H1 (cell line): ENCODE data around the gene UEVLD. TPM values are rescaled to one million over a fixed set of nuclear protein-coding genes. Genes with fewer than 3 reads are reported as not detected.

Source experiments
- CTCF ChIA-PET: fragments of 300-600 bp; sonication (Branson Sonifier 250); formaldehyde crosslinking; loops from one replicate; lab custom pipeline; 2021; ENCODE audit not compliant: partially characterized antibody; lab: Charles Lee
- POLR2A ChIA-PET: fragments of 300-600 bp; sonication (Branson Sonifier 250); formaldehyde crosslinking; loops from one replicate; lab custom pipeline; 2021; ENCODE audit warnings: inconsistent platforms; ENCODE audit not compliant: partially characterized antibody; lab: Charles Lee
- DNase-seq, 2 experiments: peaks; one replicate each; pipeline versions ENCODE4 v3.0.0 to v3.0.0-alpha.2; 2010 to 2022; ENCODE audit warnings: low spot score in 2 of 2, low read depth in 1 of 2, mixed read lengths in 1 of 2
- FAIRE-seq: peaks from 2 replicates; lab custom pipeline; 2011; peaks lifted over from hg19 to GRCh38; lab: Jason Lieb, UNC
- H2AFZ ChIP-seq: 2 replicates; pipeline ENCODE4 v1.8.1; 2012; ENCODE audit warnings: low read length, inconsistent platforms
- H2AK5ac ChIP-seq: 2 replicates; pipeline ENCODE4 v1.6.1; 2013; ENCODE audit warnings: low read depth, low read length
- H2BK120ac ChIP-seq: replicated peaks from 2 replicates; pipeline ENCODE3; 2013; ENCODE audit warnings: low read depth, low read length, inconsistent platforms
- H2BK12ac ChIP-seq: 2 replicates; pipeline ENCODE4 v1.6.1; 2013; ENCODE audit warnings: low read depth, low read length
- H2BK15ac ChIP-seq: 2 replicates; pipeline ENCODE4 v1.6.1; 2013; ENCODE audit warnings: low read length
- H2BK20ac ChIP-seq: 2 replicates; pipeline ENCODE4 v1.6.1; 2013; ENCODE audit warnings: low read length
- H2BK5ac ChIP-seq: 2 replicates; pipeline ENCODE4 v1.6.1; 2013; ENCODE audit warnings: low read depth, low read length
- H3K14ac ChIP-seq: 2 replicates; pipeline ENCODE4 v1.6.1; 2013; ENCODE audit warnings: inconsistent platforms; ENCODE audit not compliant: insufficient read length
- H3K18ac ChIP-seq: 2 replicates; pipeline ENCODE4 v1.6.1; 2013; ENCODE audit warnings: low read length; ENCODE audit errors: extremely low read depth
- H3K23ac ChIP-seq: 2 replicates; pipeline ENCODE4 v1.6.1; 2013; ENCODE audit warnings: inconsistent platforms; ENCODE audit not compliant: insufficient read length
- H3K23me2 ChIP-seq: 2 replicates; pipeline ENCODE4 v1.6.1; 2013; ENCODE audit warnings: low read depth, low read length
- H3K27ac ChIP-seq: 2 replicates; pipeline ENCODE4 v1.6.1; 2011; ENCODE audit warnings: low read depth, low read length, inconsistent platforms
- H3K27me3 ChIP-seq, 4 experiments: replicated peaks in 1 of 4; 1 replicate in 1 of 4; 2 replicates in 3 of 4; pipeline versions ENCODE4 v1.6.1 to v1.8.1; 2011 to 2013; ENCODE audit warnings: low read length in 3 of 4, mild to moderate bottlenecking in 3 of 4, inconsistent platforms in 2 of 4, mixed read lengths in 2 of 4, moderate library complexity in 1 of 4; ENCODE audit not compliant: control insufficient read depth in 3 of 4, insufficient read depth in 3 of 4; ENCODE audit errors: extremely low read depth in 1 of 4
- H3K36me3 ChIP-seq, 4 experiments: 2 replicates each; pipeline versions ENCODE4 v1.6.1 to v1.8.1; 2011 to 2013; ENCODE audit warnings: mild to moderate bottlenecking in 4 of 4, low read length in 3 of 4, moderate library complexity in 2 of 4, control low read depth in 1 of 4, inconsistent platforms in 1 of 4; ENCODE audit not compliant: insufficient read depth in 4 of 4, control insufficient read depth in 2 of 4
- H3K4ac ChIP-seq: replicated peaks from 2 replicates; pipeline ENCODE3; 2013; ENCODE audit warnings: low read length, low read depth, mixed read lengths, inconsistent platforms; ENCODE audit not compliant: insufficient read length
- H3K4me1 ChIP-seq, 4 experiments: replicated peaks in 1 of 4; 1 replicate in 1 of 4; 2 replicates in 3 of 4; pipeline versions ENCODE4 v1.6.1 to v1.8.1; 2011 to 2013; ENCODE audit warnings: low read length in 3 of 4, inconsistent platforms in 2 of 4, mixed read lengths in 1 of 4; ENCODE audit not compliant: insufficient read depth in 4 of 4, control insufficient read depth in 3 of 4
- H3K4me2 ChIP-seq, 2 experiments: 2 replicates each; pipeline versions ENCODE4 v1.6.1 to v1.8.1; 2011 to 2013; ENCODE audit warnings: low read depth in 2 of 2, low read length in 2 of 2, control low read depth in 1 of 2, inconsistent platforms in 1 of 2, mild to moderate bottlenecking in 1 of 2; ENCODE audit not compliant: insufficient read depth in 1 of 2
- H3K4me3 ChIP-seq, 4 experiments: fragments of 200-600, 300-600 bp in 1 of 4; sonication (generic), shearing (Covaris generic), sonication (Bioruptor Twin) in 1 of 4; 2 replicates each; pipeline versions ENCODE4 v1.5.1 to v1.8.1; 2011 to 2016; ENCODE audit warnings: low read length in 4 of 4, low read depth in 3 of 4, control low read depth in 2 of 4, inconsistent platforms in 2 of 4, mild to moderate bottlenecking in 2 of 4, mixed read lengths in 1 of 4, moderate library complexity in 1 of 4; ENCODE audit not compliant: insufficient read depth in 2 of 4; ENCODE audit errors: extremely low read depth in 1 of 4
- H3K56ac ChIP-seq: replicated peaks from 2 replicates; pipeline ENCODE3; 2013; ENCODE audit warnings: low read depth, mild to moderate bottlenecking, mixed read lengths, low read length, inconsistent platforms; ENCODE audit not compliant: insufficient read length
- H3K79me1 ChIP-seq: 2 replicates; pipeline ENCODE4 v1.6.1; 2013; ENCODE audit warnings: low read depth, low read length, control low read depth
- H3K79me2 ChIP-seq, 2 experiments: 2 replicates each; pipeline versions ENCODE4 v1.6.1 to v1.8.1; 2012 to 2013; ENCODE audit warnings: low read length in 2 of 2, mild to moderate bottlenecking in 2 of 2, inconsistent platforms in 1 of 2; ENCODE audit not compliant: insufficient read depth in 2 of 2, control insufficient read depth in 1 of 2
- H3K9ac ChIP-seq, 4 experiments: replicated peaks in 1 of 4; 1 replicate in 1 of 4; 2 replicates in 3 of 4; pipeline versions ENCODE4 v1.6.1 to v1.8.1; 2011 to 2013; ENCODE audit warnings: low read depth in 3 of 4, low read length in 3 of 4, control low read depth in 2 of 4, mild to moderate bottlenecking in 2 of 4, moderate library complexity in 2 of 4, inconsistent platforms in 1 of 4; ENCODE audit errors: extremely low read depth in 1 of 4
- H3K9me3 ChIP-seq, 2 experiments: 2 replicates each; pipeline versions ENCODE4 v1.6.1 to v1.8.1; 2012 to 2013; ENCODE audit warnings: mild to moderate bottlenecking in 2 of 2, moderate library complexity in 2 of 2, control low read depth in 1 of 2, inconsistent platforms in 1 of 2, low read depth in 1 of 2, low read length in 1 of 2, mixed read lengths in 1 of 2; ENCODE audit not compliant: insufficient read depth in 2 of 2
- H4K20me1 ChIP-seq, 2 experiments: replicated peaks in 1 of 2; 2 replicates each; pipeline versions ENCODE3 to v1.8.1; 2011 to 2013; ENCODE audit warnings: inconsistent platforms in 2 of 2, low read length in 2 of 2, mild to moderate bottlenecking in 1 of 2; ENCODE audit not compliant: insufficient read depth in 2 of 2, control insufficient read depth in 1 of 2
- H4K5ac ChIP-seq: 2 replicates; pipeline ENCODE4 v1.6.1; 2013; ENCODE audit warnings: low read length, low read depth, mixed read lengths, inconsistent platforms; ENCODE audit not compliant: insufficient read length
- H4K8ac ChIP-seq: 2 replicates; pipeline ENCODE4 v1.8.0; 2013; ENCODE audit warnings: mild to moderate bottlenecking, moderate library complexity, low read length, inconsistent platforms; ENCODE audit not compliant: insufficient read depth; ENCODE audit errors: extremely low read depth
- H4K91ac ChIP-seq: replicated peaks from 2 replicates; pipeline ENCODE3; 2013; ENCODE audit warnings: low read length, mixed read lengths, inconsistent platforms; ENCODE audit not compliant: insufficient read length
- ASH2L ChIP-seq: fragments of 200-600, 300-600 bp; sonication (generic); IDR thresholded peaks from one replicate; pipeline ENCODE4 v1.7.1; 2017; ENCODE audit warnings: low read length
- CHD1 ChIP-seq: IDR thresholded peaks from 2 replicates; pipeline ENCODE4 v1.6.1; 2012; ENCODE audit warnings: low read depth, low read length, improper control_type of control experiment
- CREB1 ChIP-seq: IDR thresholded peaks from 2 replicates; pipeline ENCODE4 v1.6.1; 2012; ENCODE audit warnings: inconsistent platforms
- CTBP2 ChIP-seq: IDR thresholded peaks from 2 replicates; pipeline ENCODE4 v1.7.0; 2011; ENCODE audit warnings: borderline replicate concordance, mild to moderate bottlenecking, moderate library complexity, mixed read lengths, low read length; ENCODE audit not compliant: insufficient read depth, insufficient read length
- JUN ChIP-seq: IDR thresholded peaks from 2 replicates; pipeline ENCODE4 v1.6.1; 2011; ENCODE audit warnings: low read depth, mild to moderate bottlenecking, improper control_type of control experiment, low read length
- KDM4A ChIP-seq: IDR thresholded peaks from one replicate; pipeline ENCODE4 v1.7.1; 2012; ENCODE audit warnings: low read depth, mild to moderate bottlenecking, moderate library complexity, low read length, inconsistent platforms; ENCODE audit not compliant: severe bottlenecking
- POLR2A ChIP-seq, 2 experiments: IDR thresholded peaks; 1 replicate in 1 of 2; 2 replicates in 1 of 2; pipeline ENCODE4 v1.6.1; 2011; ENCODE audit warnings: low read depth in 2 of 2, low read length in 2 of 2, mild to moderate bottlenecking in 2 of 2; ENCODE audit errors: control extremely low read depth in 1 of 2
- POLR2AphosphoS5 ChIP-seq: IDR thresholded peaks from 2 replicates; pipeline ENCODE4 v1.6.1; 2011; ENCODE audit warnings: low read depth, low read length
- POU5F1 ChIP-seq: IDR thresholded peaks from 2 replicates; pipeline ENCODE4 v1.6.1; 2011; ENCODE audit warnings: low read depth, mild to moderate bottlenecking, low read length, moderate library complexity
- RBBP5 ChIP-seq: IDR thresholded peaks from 2 replicates; pipeline ENCODE4 v1.7.1; 2012; ENCODE audit warnings: low read depth, mild to moderate bottlenecking, inconsistent platforms, low read length, moderate library complexity, borderline replicate concordance
- SP1 ChIP-seq: IDR thresholded peaks from 2 replicates; pipeline ENCODE4 v1.6.1; 2011; ENCODE audit warnings: low read depth, low read length
- SP4 ChIP-seq: IDR thresholded peaks from 2 replicates; pipeline ENCODE4 v1.6.1; 2012; ENCODE audit warnings: low read length, inconsistent platforms
- SUZ12 ChIP-seq: fragments of 200-600 bp; sonication (generic); IDR thresholded peaks from 2 replicates; pipeline ENCODE4 v1.6.1; 2012; ENCODE audit warnings: mild to moderate bottlenecking, inconsistent platforms, low read length, moderate library complexity, mixed read lengths
- TBP ChIP-seq: IDR thresholded peaks from 2 replicates; pipeline ENCODE4 v1.6.1; 2011; ENCODE audit warnings: low read depth, low read length, improper control_type of control experiment
- ZNF274 ChIP-seq: IDR thresholded peaks from 2 replicates; pipeline ENCODE4 v1.7.0; 2012; ENCODE audit warnings: low read length, borderline replicate concordance; ENCODE audit errors: extremely low read depth
- WGBS, 2 experiments: shearing (Covaris generic) in 1 of 2; methylation state at CpG; one replicate each; pipeline versions ENCODE4 v1.1.6 to v1.1.7; 2013 to 2015; ENCODE audit warnings: low lambda C conversion rate in 2 of 2, mixed read lengths in 2 of 2, inconsistent platforms in 1 of 2, low coverage in 1 of 2, missing lambda C conversion rate in 1 of 2; ENCODE audit not compliant: insufficient replicate concordance in 2 of 2, insufficient coverage in 1 of 2, insufficient read length in 1 of 2; ENCODE audit errors: extremely low coverage in 1 of 2, missing lambda C conversion rate in 1 of 2; 5-methylcytosine and 5-hydroxymethylcytosine counted together
- polyA plus RNA-seq, 7 experiments: library from polyadenylated mRNA; depleted of rRNA in 3 of 7; stranded (reverse) in 5 of 7; unstranded in 2 of 7; fragments of >200 nt in 5 of 7; fragments of 200-250 nt in 2 of 7; gene quantifications; 1 replicate in 5 of 7; 2 replicates in 1 of 7; 4 replicates in 1 of 7; pipeline versions ENCODE4 v1.2.1 to v1.2.3, GENCODE V29; 2011 to 2013; ENCODE audit warnings: missing spikeins in 2 of 7, mixed read lengths in 2 of 7
- total RNA-seq: library from RNA; stranded (reverse); fragmentation: NEBNext Ultra II Directional; extraction: Animal tissue kit (Norgen Biotek cat#: 25700); gene quantifications from 2 replicates; pipeline ENCODE4 v1.2.1, GENCODE V29; 2021

Gene UEVLD
- total and polyA plus RNA-seq, 2 of the 8 experiments (the other 6 are each of a cell fraction or from before 2014, with no cell fraction given): 4.1 to 7.3 TPM

DNA sequence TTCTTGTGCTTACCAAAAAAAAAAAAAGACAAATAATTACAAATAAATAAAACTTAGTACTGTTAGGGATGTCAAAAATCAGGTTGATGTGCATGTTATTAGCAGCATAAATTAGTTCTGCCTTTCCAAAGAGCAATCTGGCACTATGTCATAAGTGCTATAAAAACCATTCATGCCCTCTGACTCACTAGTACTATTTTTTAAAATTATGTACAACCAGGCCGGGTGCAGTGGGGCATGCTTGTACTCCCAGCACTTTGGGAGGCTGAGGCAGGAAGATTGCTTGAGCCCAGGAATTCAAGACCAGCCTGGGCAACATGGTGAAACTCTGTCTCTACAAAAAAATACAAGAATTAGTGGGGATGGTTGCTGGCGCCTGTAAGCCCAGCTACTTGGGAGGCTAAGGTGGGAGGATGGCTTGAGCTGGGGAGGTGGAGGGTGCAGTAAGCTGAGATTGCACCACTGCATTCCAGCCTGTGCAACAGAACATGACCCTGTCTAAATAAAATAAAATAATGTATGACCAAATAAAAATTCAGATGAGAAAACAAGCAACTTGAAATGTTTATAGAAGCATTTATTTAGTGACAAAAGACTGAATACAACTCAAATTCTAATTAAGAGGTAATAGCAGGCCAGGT is 25.3 kb downstream of the UEVLD start:
- Histone ChIP-seq H3K4ac (no peak overlapping the region), H4K20me1 (no peaks in the 10 kb centered on the region), H3K79me1 (no peaks in the 10 kb centered on the region), H3K79me2 (no peaks in the 10 kb centered on the region), H4K5ac (no peak overlapping the region), H3K4me2 (no peak overlapping the region), H2BK20ac (no peak overlapping the region), H3K14ac (no peak overlapping the region), H2AFZ (no peak overlapping the region), H4K91ac (no peak overlapping the region), H3K23ac (no peak overlapping the region), H2AK5ac (no peak overlapping the region), H3K36me3 (peaks cover 0 to 2% (median 0%) of the 10 kb centered on the region in 4 experiments; a peak in 3 of 8 replicates), H3K4me3 (no peak overlapping the region), H2BK120ac (no peak overlapping the region), H3K27me3 (no peaks in the 10 kb centered on the region), H3K56ac (no peak overlapping the region), H4K8ac (no peak overlapping the region), H3K27ac (no peak overlapping the region), H3K9ac (no peak overlapping the region), H3K4me1 (no peaks in the 10 kb centered on the region), H3K18ac (no peak overlapping the region), H2BK15ac (no peak overlapping the region), H3K23me2 (no peaks in the 10 kb centered on the region), H3K9me3 (no peaks in the 10 kb centered on the region), H2BK5ac (no peak overlapping the region), H2BK12ac (no peak overlapping the region)
- no peak for DNase-seq
- POLR2A ChIA-PET: interaction anchor here (1.7 kb wide), 1 partner anchor 25 kb away, joined by 5 read pairs; the partner anchor contains the start of gene UEVLD
- WGBS, 2 experiments: 84% methylated on average over 2 of the region's 2 CpGs; no CpG with 5 or more reads in 1 of the 2 experiments
- CTCF ChIA-PET: interaction anchor here (1.3 kb wide), 1 partner anchor 88 kb away, joined by 4 read pairs; no protein-coding TSS in a partner anchor
- no peak for FAIRE-seq
- TF ChIP-seq POLR2AphosphoS5 (no peak), RBBP5 (no peak), ZNF274 (no peak), POU5F1 (no peak), CTBP2 (no peak), SP1 (no peak), KDM4A (no peak), CHD1 (no peak), POLR2A (IDR thresholded peaks at IDR 0.05; ENCODE audit: control extremely low read depth in 1 of 2, low read depth in 2 of 2, low read length in 2 of 2) (no peak), ASH2L (no peak), TBP (no peak), JUN (no peak), SUZ12 (no peak), SP4 (no peak), CREB1 (no peak)
